ENCODE results near the gene SLC4A8.

SLC4A8 gene

DNA sequence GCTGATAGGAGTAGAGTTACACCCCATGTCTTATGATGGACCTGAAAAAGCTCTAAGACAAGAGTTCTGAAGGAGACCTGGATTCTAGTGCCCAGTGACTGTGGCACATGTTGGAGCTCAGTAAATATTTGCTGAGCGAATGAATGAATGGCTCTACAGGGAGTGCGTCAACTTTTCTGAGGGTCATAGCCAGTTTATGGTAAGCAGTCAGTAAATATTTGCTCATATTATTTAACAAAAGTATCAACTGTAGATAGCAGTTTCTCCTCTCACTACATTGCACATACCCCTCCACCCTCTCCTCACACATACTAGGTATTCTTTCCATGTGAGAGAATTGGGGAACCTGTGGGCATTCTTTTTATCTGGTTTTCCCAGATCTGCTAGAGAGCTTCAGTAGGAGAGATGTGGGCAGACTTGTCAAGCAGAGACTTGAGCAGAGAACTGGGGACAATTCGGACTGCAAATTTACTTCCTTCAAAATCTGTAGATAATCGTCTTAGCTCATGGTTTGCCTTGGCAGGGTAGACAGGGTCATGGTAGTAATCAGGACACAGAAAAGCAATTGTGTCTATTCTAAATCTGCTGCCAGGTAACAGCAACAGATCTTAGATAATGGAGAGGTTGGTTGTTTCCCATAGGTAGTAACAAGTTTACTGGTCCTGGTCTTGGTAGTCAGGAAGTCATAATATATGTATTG is 5.7 kb downstream of the SLC4A8 start:
- Histone ChIP-seq H3K9me3 (ENCODE audit: control insufficient read depth in 2 of 2, low read length in 2 of 2) (no peaks in the 10 kb centered on the region), H3K27ac (ENCODE audit: low read length) (no peak overlapping the region), H3K4me3 (ENCODE audit: low read length in 2 of 2) (no peak overlapping the region)

GRCh38 chr12:51432921-51433320 is 8.3 kb downstream of the SLC4A8 start:
- Histone ChIP-seq H3K27me3 (ENCODE audit: control insufficient read depth in 1 of 2, insufficient read depth in 2 of 2, low read length in 2 of 2) (peaks cover 0 to 2% of the 10 kb centered on the region in 2 donors), H3K27ac (ENCODE audit: low read length) (no peak overlapping the region), H3K4me1 (ENCODE audit: control insufficient read depth, insufficient read depth, low read length) (no peaks in the 10 kb centered on the region), H3K9me3 (ENCODE audit: control insufficient read depth in 2 of 2, low read length in 2 of 2) (no peaks in the 10 kb centered on the region), H3K36me3 (ENCODE audit: control insufficient read depth in 2 of 2, insufficient read depth in 2 of 2, low read length in 2 of 2) (no peaks in the 10 kb centered on the region), H3K4me3 (ENCODE audit: low read length in 2 of 2) (no peak overlapping the region), H3K9ac (ENCODE audit: low read length in 2 of 2) (no peak overlapping the region)

More for the DNA sequence above, 5.7 kb downstream of the SLC4A8 start:
- no peaks in the 10 kb centered on the region for H3K36me3 ChIP-seq (ENCODE audit: control insufficient read depth in 2 of 2, insufficient read depth in 2 of 2, low read length in 2 of 2)
- H3K4me1 ChIP-seq (ENCODE audit: control insufficient read depth, insufficient read depth, low read length) = no peaks in the 10 kb centered on the region
- H3K9ac ChIP-seq (ENCODE audit: low read length in 2 of 2) = no peak overlapping the region
- H3K27me3 ChIP-seq (ENCODE audit: control insufficient read depth in 1 of 2, insufficient read depth in 2 of 2, low read length in 2 of 2) = peaks cover 0 to 2% of the 10 kb centered on the region in 2 donors

DNA sequence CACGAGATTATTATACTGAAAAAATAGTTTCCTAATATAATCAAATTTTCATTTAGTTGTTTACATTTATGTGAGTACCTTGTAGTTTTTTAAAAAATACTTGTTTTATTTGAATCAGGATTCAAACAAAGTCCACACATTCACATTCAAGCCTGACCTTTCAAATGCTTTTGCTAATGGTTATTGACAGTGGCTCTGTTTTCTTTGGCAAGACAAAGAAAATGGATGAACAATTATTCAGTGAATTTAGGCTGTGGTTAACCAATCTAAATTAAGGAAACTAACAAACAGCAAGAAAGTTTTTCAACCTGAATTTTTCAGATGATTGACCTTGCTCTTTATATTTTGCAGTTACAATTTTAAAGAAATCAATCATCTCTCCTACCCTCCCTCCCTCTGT is 9.7 kb downstream of the SLC4A8 start:
- H3K27me3 ChIP-seq (ENCODE audit: control insufficient read depth in 1 of 2, insufficient read depth in 2 of 2, low read length in 2 of 2) = peaks cover 0 to 2% of the 10 kb centered on the region in 2 donors
- no peaks in the 10 kb centered on the region for H3K36me3 ChIP-seq (ENCODE audit: control insufficient read depth in 2 of 2, insufficient read depth in 2 of 2, low read length in 2 of 2)

DNA sequence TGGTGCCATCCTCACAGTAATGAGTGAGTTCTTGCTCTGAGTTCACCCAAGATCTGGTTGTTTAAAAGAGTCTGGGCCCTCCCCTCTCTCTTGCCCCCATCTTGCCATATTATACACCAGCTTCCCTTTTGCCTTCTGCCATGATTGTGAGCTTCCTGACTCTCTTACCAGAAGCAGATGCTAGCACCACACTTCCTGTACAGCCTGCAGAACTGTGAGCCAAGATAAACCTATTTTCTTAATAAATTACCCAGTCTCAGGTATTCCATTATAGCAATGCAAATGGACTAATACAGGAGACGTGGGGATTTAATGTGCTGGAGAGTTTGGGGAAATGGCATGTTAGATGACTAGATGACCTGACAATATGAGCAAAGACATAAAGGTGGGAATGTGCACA is 12.8 kb downstream of the SLC4A8 start:
- Histone ChIP-seq H3K4me3 (ENCODE audit: low read length in 2 of 2) (no peak overlapping the region), H3K27me3 (ENCODE audit: control insufficient read depth in 1 of 2, insufficient read depth in 2 of 2, low read length in 2 of 2) (no peaks in the 10 kb centered on the region), H3K27ac (ENCODE audit: low read length) (no peak overlapping the region), H3K9ac (ENCODE audit: low read length in 2 of 2) (no peak overlapping the region), H3K36me3 (ENCODE audit: control insufficient read depth in 2 of 2, insufficient read depth in 2 of 2, low read length in 2 of 2) (no peaks in the 10 kb centered on the region), H3K9me3 (ENCODE audit: control insufficient read depth in 2 of 2, low read length in 2 of 2) (no peaks in the 10 kb centered on the region), H3K4me1 (ENCODE audit: control insufficient read depth, insufficient read depth, low read length) (no peaks in the 10 kb centered on the region)

More for the DNA sequence above, 9.7 kb downstream of the SLC4A8 start:
- Histone ChIP-seq H3K9me3 (ENCODE audit: control insufficient read depth in 2 of 2, low read length in 2 of 2) (no peaks in the 10 kb centered on the region), H3K4me3 (ENCODE audit: low read length in 2 of 2) (no peak overlapping the region), H3K27ac (ENCODE audit: low read length) (no peak overlapping the region), H3K4me1 (ENCODE audit: control insufficient read depth, insufficient read depth, low read length) (no peaks in the 10 kb centered on the region), H3K9ac (ENCODE audit: low read length in 2 of 2) (no peak overlapping the region)

DNA sequence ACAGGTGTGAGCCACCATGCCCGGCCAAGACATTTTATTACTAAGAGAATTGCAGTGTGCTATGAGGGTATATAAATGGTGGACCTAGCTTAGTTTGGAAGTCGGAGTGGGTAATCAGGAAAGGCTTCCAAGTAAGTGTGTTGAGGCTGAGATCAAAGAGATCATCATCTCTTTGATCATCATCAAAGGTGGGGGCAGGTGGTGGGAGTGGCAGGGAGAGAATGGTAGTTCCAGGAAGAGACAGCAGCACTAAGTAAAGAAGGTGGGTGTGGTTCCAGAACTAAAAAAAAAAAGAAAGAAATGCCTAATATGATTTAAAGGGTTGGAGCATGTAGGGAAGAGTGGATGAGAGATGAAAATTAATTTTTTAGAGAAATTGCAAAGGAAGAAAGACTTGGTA is 14.7 kb downstream of the SLC4A8 start:
- Histone ChIP-seq H3K36me3 (ENCODE audit: control insufficient read depth in 2 of 2, insufficient read depth in 2 of 2, low read length in 2 of 2) (no peaks in the 10 kb centered on the region), H3K9ac (ENCODE audit: low read length in 2 of 2) (no peak overlapping the region), H3K9me3 (ENCODE audit: control insufficient read depth in 2 of 2, low read length in 2 of 2) (no peaks in the 10 kb centered on the region), H3K4me3 (ENCODE audit: low read length in 2 of 2) (no peak overlapping the region), H3K27ac (ENCODE audit: low read length) (no peak overlapping the region), H3K4me1 (ENCODE audit: control insufficient read depth, insufficient read depth, low read length) (no peaks in the 10 kb centered on the region), H3K27me3 (ENCODE audit: control insufficient read depth in 1 of 2, insufficient read depth in 2 of 2, low read length in 2 of 2) (no peaks in the 10 kb centered on the region)

DNA sequence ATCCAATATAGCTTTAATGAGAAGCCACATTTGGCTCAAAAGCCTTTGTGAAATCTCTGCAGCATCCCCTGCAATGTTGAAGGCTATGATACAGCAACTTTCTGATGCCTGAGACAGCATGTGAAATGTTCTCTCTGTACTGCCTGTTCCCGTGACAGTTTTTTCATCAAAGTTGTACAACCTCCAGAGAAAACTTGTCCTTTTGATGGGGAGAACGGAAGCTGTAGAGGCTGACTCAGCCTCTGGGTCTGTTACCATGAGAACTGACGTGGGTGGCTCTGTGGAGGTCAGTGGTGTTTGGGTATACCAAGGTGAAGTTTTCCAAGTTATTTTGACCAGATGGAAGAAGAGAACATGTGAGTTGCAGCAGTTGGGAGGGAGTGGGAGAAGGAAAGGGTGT is 17.0 kb downstream of the SLC4A8 start:
- H3K4me1 ChIP-seq (ENCODE audit: control insufficient read depth, insufficient read depth, low read length) = no peaks in the 10 kb centered on the region
- no peak overlapping the region for H3K9ac ChIP-seq (ENCODE audit: low read length in 2 of 2)
- no peaks in the 10 kb centered on the region for H3K9me3 ChIP-seq (ENCODE audit: control insufficient read depth in 2 of 2, low read length in 2 of 2)
- no peaks in the 10 kb centered on the region for H3K36me3 ChIP-seq (ENCODE audit: control insufficient read depth in 2 of 2, insufficient read depth in 2 of 2, low read length in 2 of 2)
- H3K4me3 ChIP-seq (ENCODE audit: low read length in 2 of 2) = no peak overlapping the region
- H3K27ac ChIP-seq (ENCODE audit: low read length) = no peak overlapping the region
- no peaks in the 10 kb centered on the region for H3K27me3 ChIP-seq (ENCODE audit: control insufficient read depth in 1 of 2, insufficient read depth in 2 of 2, low read length in 2 of 2)

GRCh38 chr12:51442324-51442723 is 17.7 kb downstream of the SLC4A8 start:
- H3K36me3 ChIP-seq (ENCODE audit: control insufficient read depth in 2 of 2, insufficient read depth in 2 of 2, low read length in 2 of 2) = no peaks in the 10 kb centered on the region
- no peaks in the 10 kb centered on the region for H3K9me3 ChIP-seq (ENCODE audit: control insufficient read depth in 2 of 2, low read length in 2 of 2)
- no peak overlapping the region for H3K9ac ChIP-seq (ENCODE audit: low read length in 2 of 2)
- H3K27ac ChIP-seq (ENCODE audit: low read length) = no peak overlapping the region
- no peaks in the 10 kb centered on the region for H3K27me3 ChIP-seq (ENCODE audit: control insufficient read depth in 1 of 2, insufficient read depth in 2 of 2, low read length in 2 of 2)
- H3K4me1 ChIP-seq (ENCODE audit: control insufficient read depth, insufficient read depth, low read length) = no peaks in the 10 kb centered on the region
- H3K4me3 ChIP-seq (ENCODE audit: low read length in 2 of 2) = no peak overlapping the region

- no peaks in the 10 kb centered on the region for H3K4me1 ChIP-seq (ENCODE audit: control insufficient read depth, insufficient read depth, low read length)
- no peaks in the 10 kb centered on the region for H3K9me3 ChIP-seq (ENCODE audit: control insufficient read depth in 2 of 2, low read length in 2 of 2)
- H3K27ac ChIP-seq (ENCODE audit: low read length) = no peak overlapping the region
- H3K27me3 ChIP-seq (ENCODE audit: control insufficient read depth in 1 of 2, insufficient read depth in 2 of 2, low read length in 2 of 2) = no peaks in the 10 kb centered on the region
- no peak overlapping the region for H3K4me3 ChIP-seq (ENCODE audit: low read length in 2 of 2)
- no peaks in the 10 kb centered on the region for H3K36me3 ChIP-seq (ENCODE audit: control insufficient read depth in 2 of 2, insufficient read depth in 2 of 2, low read length in 2 of 2)
- H3K9ac ChIP-seq (ENCODE audit: low read length in 2 of 2) = no peak overlapping the region
Observed at GRCh38 chr12:51443573-51443972, 18.9 kb downstream of the SLC4A8 start.

- no peak overlapping the region for H3K4me3 ChIP-seq (ENCODE audit: low read length in 2 of 2)
- no peaks in the 10 kb centered on the region for H3K4me1 ChIP-seq (ENCODE audit: control insufficient read depth, insufficient read depth, low read length)
- H3K9ac ChIP-seq (ENCODE audit: low read length in 2 of 2) = no peak overlapping the region
- no peaks in the 10 kb centered on the region for H3K27me3 ChIP-seq (ENCODE audit: control insufficient read depth in 1 of 2, insufficient read depth in 2 of 2, low read length in 2 of 2)
- no peaks in the 10 kb centered on the region for H3K36me3 ChIP-seq (ENCODE audit: control insufficient read depth in 2 of 2, insufficient read depth in 2 of 2, low read length in 2 of 2)
- no peak overlapping the region for H3K27ac ChIP-seq (ENCODE audit: low read length)
- no peaks in the 10 kb centered on the region for H3K9me3 ChIP-seq (ENCODE audit: control insufficient read depth in 2 of 2, low read length in 2 of 2)
Observed at GRCh38 chr12:51448618-51449256, 24.1 kb downstream of the SLC4A8 start.

DNA sequence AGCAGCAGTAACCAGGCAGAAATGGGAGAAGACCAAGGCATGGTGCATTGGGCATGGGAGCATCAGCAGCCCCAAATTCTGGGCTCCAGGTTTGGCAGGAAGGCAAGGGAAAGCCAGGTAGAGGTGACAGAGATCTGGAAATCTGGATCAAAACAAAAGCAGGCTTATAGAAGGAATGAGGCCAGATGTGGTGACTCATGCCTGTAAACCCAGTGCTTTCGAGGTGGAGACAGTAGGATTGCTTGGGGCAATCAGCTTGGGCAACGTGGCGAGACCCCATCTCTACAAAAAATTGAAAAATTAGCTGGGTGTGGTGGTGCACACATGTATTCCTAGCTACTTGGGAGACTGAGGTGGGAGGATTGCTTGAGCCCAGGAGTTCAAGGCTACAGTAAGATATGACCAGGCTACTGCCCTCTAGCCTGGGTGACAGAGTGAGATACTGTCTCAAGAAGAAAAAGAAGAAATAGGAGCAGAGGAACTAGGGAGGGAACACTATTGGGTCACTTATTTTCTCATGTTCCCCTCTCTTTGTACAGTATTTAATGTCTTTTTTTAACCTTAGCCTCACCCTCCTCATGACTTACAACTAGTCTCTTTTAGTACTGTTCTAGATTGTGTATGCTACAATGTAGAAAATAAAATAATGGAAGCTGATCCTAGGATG is 25.1 kb downstream of the SLC4A8 start:
- no peaks in the 10 kb centered on the region for H3K4me1 ChIP-seq (ENCODE audit: control insufficient read depth, insufficient read depth, low read length)
- no peaks in the 10 kb centered on the region for H3K9me3 ChIP-seq (ENCODE audit: control insufficient read depth in 2 of 2, low read length in 2 of 2)
- no peaks in the 10 kb centered on the region for H3K36me3 ChIP-seq (ENCODE audit: control insufficient read depth in 2 of 2, insufficient read depth in 2 of 2, low read length in 2 of 2)
- no peak overlapping the region for H3K9ac ChIP-seq (ENCODE audit: low read length in 2 of 2)
- no peak overlapping the region for H3K4me3 ChIP-seq (ENCODE audit: low read length in 2 of 2)
- no peak overlapping the region for H3K27ac ChIP-seq (ENCODE audit: low read length)
- no peaks in the 10 kb centered on the region for H3K27me3 ChIP-seq (ENCODE audit: control insufficient read depth in 1 of 2, insufficient read depth in 2 of 2, low read length in 2 of 2)

GRCh38 chr12:51450333-51450732 is 25.7 kb downstream of the SLC4A8 start:
- H3K4me3 ChIP-seq (ENCODE audit: low read length in 2 of 2) = no peak overlapping the region
- H3K9ac ChIP-seq (ENCODE audit: low read length in 2 of 2) = no peak overlapping the region
- no peaks in the 10 kb centered on the region for H3K9me3 ChIP-seq (ENCODE audit: control insufficient read depth in 2 of 2, low read length in 2 of 2)
- no peaks in the 10 kb centered on the region for H3K27me3 ChIP-seq (ENCODE audit: control insufficient read depth in 1 of 2, insufficient read depth in 2 of 2, low read length in 2 of 2)
- no peaks in the 10 kb centered on the region for H3K36me3 ChIP-seq (ENCODE audit: control insufficient read depth in 2 of 2, insufficient read depth in 2 of 2, low read length in 2 of 2)
- no peak overlapping the region for H3K27ac ChIP-seq (ENCODE audit: low read length)
- no peaks in the 10 kb centered on the region for H3K4me1 ChIP-seq (ENCODE audit: control insufficient read depth, insufficient read depth, low read length)

Data from stomach smooth muscle (tissue), 2 donors.